H1 (cell line): ENCODE results near the gene PCDHGA8. TPM values are rescaled to one million over a fixed set of nuclear protein-coding genes. Genes with fewer than 3 reads are reported as not detected.

Source experiments
- CTCF ChIA-PET: fragments of 300-600 bp; sonication (Branson Sonifier 250); formaldehyde crosslinking; loops from one replicate; lab custom pipeline; 2021; ENCODE audit not compliant: partially characterized antibody; lab: Charles Lee
- POLR2A ChIA-PET: fragments of 300-600 bp; sonication (Branson Sonifier 250); formaldehyde crosslinking; loops from one replicate; lab custom pipeline; 2021; ENCODE audit warnings: inconsistent platforms; ENCODE audit not compliant: partially characterized antibody; lab: Charles Lee
- DNase-seq, 2 experiments: peaks; one replicate each; pipeline versions ENCODE4 v3.0.0 to v3.0.0-alpha.2; 2010 to 2022; ENCODE audit warnings: low spot score in 2 of 2, low read depth in 1 of 2, mixed read lengths in 1 of 2
- FAIRE-seq: peaks from 2 replicates; lab custom pipeline; 2011; peaks lifted over from hg19 to GRCh38; lab: Jason Lieb, UNC
- H2AFZ ChIP-seq: 2 replicates; pipeline ENCODE4 v1.8.1; 2012; ENCODE audit warnings: low read length, inconsistent platforms
- H2AK5ac ChIP-seq: 2 replicates; pipeline ENCODE4 v1.6.1; 2013; ENCODE audit warnings: low read depth, low read length
- H2BK120ac ChIP-seq: replicated peaks from 2 replicates; pipeline ENCODE3; 2013; ENCODE audit warnings: low read depth, low read length, inconsistent platforms
- H2BK12ac ChIP-seq: 2 replicates; pipeline ENCODE4 v1.6.1; 2013; ENCODE audit warnings: low read depth, low read length
- H2BK15ac ChIP-seq: 2 replicates; pipeline ENCODE4 v1.6.1; 2013; ENCODE audit warnings: low read length
- H2BK20ac ChIP-seq: 2 replicates; pipeline ENCODE4 v1.6.1; 2013; ENCODE audit warnings: low read length
- H2BK5ac ChIP-seq: 2 replicates; pipeline ENCODE4 v1.6.1; 2013; ENCODE audit warnings: low read depth, low read length
- H3K14ac ChIP-seq: 2 replicates; pipeline ENCODE4 v1.6.1; 2013; ENCODE audit warnings: inconsistent platforms; ENCODE audit not compliant: insufficient read length
- H3K18ac ChIP-seq: 2 replicates; pipeline ENCODE4 v1.6.1; 2013; ENCODE audit warnings: low read length; ENCODE audit errors: extremely low read depth
- H3K23ac ChIP-seq: 2 replicates; pipeline ENCODE4 v1.6.1; 2013; ENCODE audit warnings: inconsistent platforms; ENCODE audit not compliant: insufficient read length
- H3K23me2 ChIP-seq: 2 replicates; pipeline ENCODE4 v1.6.1; 2013; ENCODE audit warnings: low read depth, low read length
- H3K27ac ChIP-seq: 2 replicates; pipeline ENCODE4 v1.6.1; 2011; ENCODE audit warnings: low read depth, low read length, inconsistent platforms
- H3K27me3 ChIP-seq, 4 experiments: replicated peaks in 1 of 4; 1 replicate in 1 of 4; 2 replicates in 3 of 4; pipeline versions ENCODE4 v1.6.1 to v1.8.1; 2011 to 2013; ENCODE audit warnings: low read length in 3 of 4, mild to moderate bottlenecking in 3 of 4, inconsistent platforms in 2 of 4, mixed read lengths in 2 of 4, moderate library complexity in 1 of 4; ENCODE audit not compliant: control insufficient read depth in 3 of 4, insufficient read depth in 3 of 4; ENCODE audit errors: extremely low read depth in 1 of 4
- H3K36me3 ChIP-seq, 4 experiments: 2 replicates each; pipeline versions ENCODE4 v1.6.1 to v1.8.1; 2011 to 2013; ENCODE audit warnings: mild to moderate bottlenecking in 4 of 4, low read length in 3 of 4, moderate library complexity in 2 of 4, control low read depth in 1 of 4, inconsistent platforms in 1 of 4; ENCODE audit not compliant: insufficient read depth in 4 of 4, control insufficient read depth in 2 of 4
- H3K4ac ChIP-seq: replicated peaks from 2 replicates; pipeline ENCODE3; 2013; ENCODE audit warnings: low read length, low read depth, mixed read lengths, inconsistent platforms; ENCODE audit not compliant: insufficient read length
- H3K4me1 ChIP-seq, 4 experiments: replicated peaks in 1 of 4; 1 replicate in 1 of 4; 2 replicates in 3 of 4; pipeline versions ENCODE4 v1.6.1 to v1.8.1; 2011 to 2013; ENCODE audit warnings: low read length in 3 of 4, inconsistent platforms in 2 of 4, mixed read lengths in 1 of 4; ENCODE audit not compliant: insufficient read depth in 4 of 4, control insufficient read depth in 3 of 4
- H3K4me2 ChIP-seq, 2 experiments: 2 replicates each; pipeline versions ENCODE4 v1.6.1 to v1.8.1; 2011 to 2013; ENCODE audit warnings: low read depth in 2 of 2, low read length in 2 of 2, control low read depth in 1 of 2, inconsistent platforms in 1 of 2, mild to moderate bottlenecking in 1 of 2; ENCODE audit not compliant: insufficient read depth in 1 of 2
- H3K4me3 ChIP-seq, 4 experiments: fragments of 200-600, 300-600 bp in 1 of 4; sonication (generic), shearing (Covaris generic), sonication (Bioruptor Twin) in 1 of 4; 2 replicates each; pipeline versions ENCODE4 v1.5.1 to v1.8.1; 2011 to 2016; ENCODE audit warnings: low read length in 4 of 4, low read depth in 3 of 4, control low read depth in 2 of 4, inconsistent platforms in 2 of 4, mild to moderate bottlenecking in 2 of 4, mixed read lengths in 1 of 4, moderate library complexity in 1 of 4; ENCODE audit not compliant: insufficient read depth in 2 of 4; ENCODE audit errors: extremely low read depth in 1 of 4
- H3K56ac ChIP-seq: replicated peaks from 2 replicates; pipeline ENCODE3; 2013; ENCODE audit warnings: low read depth, mild to moderate bottlenecking, mixed read lengths, low read length, inconsistent platforms; ENCODE audit not compliant: insufficient read length
- H3K79me1 ChIP-seq: 2 replicates; pipeline ENCODE4 v1.6.1; 2013; ENCODE audit warnings: low read depth, low read length, control low read depth
- H3K79me2 ChIP-seq, 2 experiments: 2 replicates each; pipeline versions ENCODE4 v1.6.1 to v1.8.1; 2012 to 2013; ENCODE audit warnings: low read length in 2 of 2, mild to moderate bottlenecking in 2 of 2, inconsistent platforms in 1 of 2; ENCODE audit not compliant: insufficient read depth in 2 of 2, control insufficient read depth in 1 of 2
- H3K9ac ChIP-seq, 4 experiments: replicated peaks in 1 of 4; 1 replicate in 1 of 4; 2 replicates in 3 of 4; pipeline versions ENCODE4 v1.6.1 to v1.8.1; 2011 to 2013; ENCODE audit warnings: low read depth in 3 of 4, low read length in 3 of 4, control low read depth in 2 of 4, mild to moderate bottlenecking in 2 of 4, moderate library complexity in 2 of 4, inconsistent platforms in 1 of 4; ENCODE audit errors: extremely low read depth in 1 of 4
- H3K9me3 ChIP-seq, 2 experiments: 2 replicates each; pipeline versions ENCODE4 v1.6.1 to v1.8.1; 2012 to 2013; ENCODE audit warnings: mild to moderate bottlenecking in 2 of 2, moderate library complexity in 2 of 2, control low read depth in 1 of 2, inconsistent platforms in 1 of 2, low read depth in 1 of 2, low read length in 1 of 2, mixed read lengths in 1 of 2; ENCODE audit not compliant: insufficient read depth in 2 of 2
- H4K20me1 ChIP-seq, 2 experiments: replicated peaks in 1 of 2; 2 replicates each; pipeline versions ENCODE3 to v1.8.1; 2011 to 2013; ENCODE audit warnings: inconsistent platforms in 2 of 2, low read length in 2 of 2, mild to moderate bottlenecking in 1 of 2; ENCODE audit not compliant: insufficient read depth in 2 of 2, control insufficient read depth in 1 of 2
- H4K5ac ChIP-seq: 2 replicates; pipeline ENCODE4 v1.6.1; 2013; ENCODE audit warnings: low read length, low read depth, mixed read lengths, inconsistent platforms; ENCODE audit not compliant: insufficient read length
- H4K8ac ChIP-seq: 2 replicates; pipeline ENCODE4 v1.8.0; 2013; ENCODE audit warnings: mild to moderate bottlenecking, moderate library complexity, low read length, inconsistent platforms; ENCODE audit not compliant: insufficient read depth; ENCODE audit errors: extremely low read depth
- H4K91ac ChIP-seq: replicated peaks from 2 replicates; pipeline ENCODE3; 2013; ENCODE audit warnings: low read length, mixed read lengths, inconsistent platforms; ENCODE audit not compliant: insufficient read length
- BCL11A ChIP-seq, 2 experiments: IDR thresholded peaks; one replicate each; pipeline ENCODE4 v1.6.1; 2011; ENCODE audit warnings: low read depth in 2 of 2, low read length in 2 of 2, mild to moderate bottlenecking in 2 of 2
- CREB1 ChIP-seq: IDR thresholded peaks from 2 replicates; pipeline ENCODE4 v1.6.1; 2012; ENCODE audit warnings: inconsistent platforms
- EZH2 ChIP-seq: fragments of 200-600 bp; sonication (generic); IDR thresholded peaks from 2 replicates; pipeline ENCODE4 v1.7.1; 2012; ENCODE audit warnings: low read depth, mild to moderate bottlenecking, moderate library complexity, low read length, inconsistent platforms; ENCODE audit not compliant: severe bottlenecking
- FOSL1 ChIP-seq: IDR thresholded peaks from 2 replicates; pipeline ENCODE4 v1.6.1; 2011; ENCODE audit warnings: mild to moderate bottlenecking, low read depth, low read length, moderate library complexity; ENCODE audit not compliant: insufficient read depth
- GTF2F1 ChIP-seq: IDR thresholded peaks from 2 replicates; pipeline ENCODE4 v1.6.1; 2012; ENCODE audit warnings: low read depth, low read length, improper control_type of control experiment, borderline replicate concordance
- PHF8 ChIP-seq: fragments of 200-600 bp; sonication (generic); conservative IDR thresholded peaks from 2 replicates; pipeline ENCODE4 v1.7.1; 2012; ENCODE audit warnings: low read depth, mild to moderate bottlenecking, inconsistent platforms, low read length, moderate library complexity
- RFX5 ChIP-seq: IDR thresholded peaks from 2 replicates; pipeline ENCODE4 v1.6.1; 2011; ENCODE audit warnings: low read depth, low read length, improper control_type of control experiment, borderline replicate concordance
- SIN3A ChIP-seq, 2 experiments: IDR thresholded peaks in 1 of 2; conservative IDR thresholded peaks in 1 of 2; 2 replicates each; pipeline ENCODE4 v1.6.1; 2011 to 2012; ENCODE audit warnings: low read length in 2 of 2, improper control_type of control experiment in 1 of 2, low read depth in 1 of 2, mild to moderate bottlenecking in 1 of 2
- TAF1 ChIP-seq: IDR thresholded peaks from 2 replicates; pipeline ENCODE4 v1.6.1; 2011; ENCODE audit warnings: mild to moderate bottlenecking, low read depth, low read length
- TEAD4 ChIP-seq: IDR thresholded peaks from 2 replicates; pipeline ENCODE4 v1.6.1; 2012; ENCODE audit warnings: low read depth, low read length, inconsistent platforms, mixed read lengths
- YY1 ChIP-seq: IDR thresholded peaks from 2 replicates; pipeline ENCODE4 v1.6.1; 2011; ENCODE audit warnings: low read depth, mild to moderate bottlenecking, low read length
- WGBS, 2 experiments: shearing (Covaris generic) in 1 of 2; methylation state at CpG; one replicate each; pipeline versions ENCODE4 v1.1.6 to v1.1.7; 2013 to 2015; ENCODE audit warnings: low lambda C conversion rate in 2 of 2, mixed read lengths in 2 of 2, inconsistent platforms in 1 of 2, low coverage in 1 of 2, missing lambda C conversion rate in 1 of 2; ENCODE audit not compliant: insufficient replicate concordance in 2 of 2, insufficient coverage in 1 of 2, insufficient read length in 1 of 2; ENCODE audit errors: extremely low coverage in 1 of 2, missing lambda C conversion rate in 1 of 2; 5-methylcytosine and 5-hydroxymethylcytosine counted together
- polyA plus RNA-seq, 7 experiments: library from polyadenylated mRNA; depleted of rRNA in 3 of 7; stranded (reverse) in 5 of 7; unstranded in 2 of 7; fragments of >200 nt in 5 of 7; fragments of 200-250 nt in 2 of 7; gene quantifications; 1 replicate in 5 of 7; 2 replicates in 1 of 7; 4 replicates in 1 of 7; pipeline versions ENCODE4 v1.2.1 to v1.2.3, GENCODE V29; 2011 to 2013; ENCODE audit warnings: missing spikeins in 2 of 7, mixed read lengths in 2 of 7
- total RNA-seq: library from RNA; stranded (reverse); fragmentation: NEBNext Ultra II Directional; extraction: Animal tissue kit (Norgen Biotek cat#: 25700); gene quantifications from 2 replicates; pipeline ENCODE4 v1.2.1, GENCODE V29; 2021

Gene PCDHGA8
- total and polyA plus RNA-seq, 2 of the 8 experiments (the other 6 are each of a cell fraction or from before 2014, with no cell fraction given), result 0.79 to 1.4 TPM

DNA sequence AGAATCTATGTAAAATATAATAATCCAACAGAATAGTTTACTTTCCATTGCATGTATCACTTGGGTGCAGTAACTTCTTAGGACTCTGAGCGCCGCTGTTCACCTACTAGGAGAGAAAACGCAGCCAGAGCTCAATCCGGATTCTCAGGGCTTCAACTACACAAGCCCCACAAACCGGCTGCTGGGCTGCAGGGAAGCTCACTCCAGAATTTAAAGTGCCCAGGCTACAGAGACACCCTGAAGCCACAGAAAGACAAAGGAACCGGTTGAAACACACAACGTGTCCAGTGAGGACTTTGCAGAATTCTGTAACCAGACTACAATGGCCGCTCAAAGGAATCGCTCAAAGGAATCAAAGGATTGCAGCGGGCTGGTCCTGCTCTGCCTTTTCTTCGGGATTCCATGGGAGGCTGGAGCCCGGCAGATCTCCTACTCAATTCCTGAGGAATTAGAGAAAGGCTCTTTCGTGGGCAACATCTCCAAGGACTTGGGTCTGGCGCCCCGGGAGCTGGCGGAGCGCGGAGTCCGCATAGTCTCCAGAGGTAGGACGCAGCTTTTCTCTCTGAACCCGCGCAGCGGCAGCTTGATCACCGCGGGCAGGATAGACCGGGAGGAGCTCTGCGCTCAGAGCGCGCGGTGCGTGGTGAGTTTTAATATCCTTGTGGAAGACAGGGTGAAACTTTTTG, 20.6 kb downstream of the PCDHGA8 start, which contains the start of gene PCDHGA10:
Gene PCDHGA10, plus strand, starts transcription at position 134 of the 686 bp plus-strand sequence. Its CDS starts 189 bp downstream, at position 323.
- Histone ChIP-seq H3K36me3 (peaks cover 0 to 3% (median 0%) of the 10 kb centered on the region in 4 experiments; a peak in 1 of 8 replicates), H3K27me3 (peaks cover 0 to 10% (median 6%) of the 10 kb centered on the region in 4 experiments; a peak in 6 of 7 replicates), H3K79me1 (no peaks in the 10 kb centered on the region), H4K5ac (no peak within 1 kb of the TSS), H3K14ac (no peak within 1 kb of the TSS), H2BK120ac (no peak within 1 kb of the TSS), H4K91ac (no peak within 1 kb of the TSS), H4K20me1 (peaks cover 0 to 1% of the 10 kb centered on the region in 2 experiments), H2BK5ac (no peak within 1 kb of the TSS), H3K4me3 (peak within 1 kb of the TSS; percentile 66 to 82 (median 78)), H3K4me1 (no peaks in the 10 kb centered on the region), H3K18ac (no peak within 1 kb of the TSS; the same call in 1 of the 2 replicates), H3K23me2 (peaks cover 2% of the 10 kb centered on the region; the same call in 1 of the 2 replicates), H2BK20ac (no peak within 1 kb of the TSS), H3K4me2 (peak within 1 kb of the TSS; percentile 65 to 80), H2AK5ac (peak within 1 kb of the TSS; percentile 75; the same call in 1 of the 2 replicates), H3K79me2 (no peaks in the 10 kb centered on the region), H2BK12ac (no peak within 1 kb of the TSS), H3K56ac (no peak within 1 kb of the TSS), H2AFZ (peak within 1 kb of the TSS; percentile 86; the same call in 1 of the 2 replicates), H4K8ac (peak within 1 kb of the TSS; percentile 38; the same call in 1 of the 2 replicates), H3K9ac (peak within 1 kb of the TSS in 3 of 4 experiments; percentile 38 to 73 (median 42); a peak in 5 of 7 replicates), H3K9me3 (peaks cover 2 to 8% of the 10 kb centered on the region in 2 experiments; a peak in 2 of 4 replicates), H2BK15ac (peak within 1 kb of the TSS; percentile 81; the same call in 1 of the 2 replicates), H3K4ac (no peak within 1 kb of the TSS), H3K27ac (no peak within 1 kb of the TSS), H3K23ac (no peak within 1 kb of the TSS)
- DNase-seq (peak in 1 of 2 experiments; percentile 67), FAIRE-seq (peak; percentile 73)
- POLR2A ChIA-PET, result interaction anchor here (0.6 to 2.7 kb wide), 12 partner anchors 59 to 168 kb away, joined by 3 to 9 read pairs (median 4); partner anchors contain the start of gene PCDHB15
- CTCF ChIA-PET, result interaction anchor here (0.5 to 23.3 kb wide), 70 partner anchors 7 to 1614 kb away, joined by 3 to 1236 read pairs (median 6); partner anchors contain the start of genes PCDHB10, PCDHB11, PCDHB13 and PCDHB14
- 34% methylated on average over 31 of the region's 31 CpGs; no CpG with 5 or more reads in 1 of the 2 experiments for WGBS, 2 experiments
- TF ChIP-seq TAF1, result 0 out of 2 replicates have a peak, but pooled peaks have one; percentile 24
- TF ChIP-seq RFX5, result no peak
- no peak for TF ChIP-seq GTF2F1
- TF ChIP-seq TEAD4, result no peak
- TF ChIP-seq SIN3A (conservative IDR thresholded peaks at IDR 0.05 in 1 of 2, IDR thresholded peaks at IDR 0.05 in 1 of 2; ENCODE audit: low read depth in 1 of 2, low read length in 2 of 2), result peak in 1 of 2 experiments; percentile 36; a peak in 2 of 4 replicates
- TF ChIP-seq EZH2, result no peak
- no peak for TF ChIP-seq BCL11A (IDR thresholded peaks at IDR 0.05; ENCODE audit: low read depth in 2 of 2, low read length in 2 of 2)
- TF ChIP-seq YY1, result 0 out of 2 replicates have a peak, but pooled peaks have one; percentile 57
- peak; percentile 35; the same call in 1 of the 2 replicates for TF ChIP-seq PHF8
- no peak for TF ChIP-seq CREB1
- TF ChIP-seq FOSL1, result no peak
